ENCODE data around the gene CCDC93. TPM values are rescaled to one million over a fixed set of nuclear protein-coding genes. Genes with fewer than 3 reads are reported as not detected.

The CCDC93 gene
- total RNA-seq, 1 experiment from 2014 or later: 18.7 TPM

DNA sequence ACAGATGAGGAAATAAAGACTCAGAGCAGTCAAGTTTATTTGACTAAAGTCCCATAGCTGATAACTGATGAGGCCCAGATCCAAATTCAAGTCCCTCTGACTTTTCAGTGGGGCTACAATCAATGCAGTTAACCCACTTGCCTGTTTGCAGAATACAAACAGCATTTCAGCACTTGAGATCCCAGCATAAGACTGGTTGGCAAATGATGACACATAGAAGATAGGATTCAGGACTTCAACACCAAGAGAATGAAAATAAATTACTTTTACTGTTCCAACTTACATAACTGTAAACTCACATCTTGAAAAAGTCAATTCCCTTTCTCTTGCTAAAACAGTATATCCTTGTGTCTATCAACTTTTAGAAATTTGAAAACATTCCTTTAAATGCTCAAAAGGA, 61.2 kb downstream of the CCDC93 start:
- BruUV-seq (replicated peaks): no TSS peak
- ATAC-seq (no peak), DNase-seq (ENCODE audit: low read depth, low spot score) (no peak)
- POLR2A ChIA-PET: no interaction called here
- Histone ChIP-seq H3K4me2 (ENCODE audit: low read length) (no peak overlapping the region), H4K20me1 (ENCODE audit: insufficient read depth) (no peaks in the 10 kb centered on the region), H3K27me3 (ENCODE audit: insufficient read depth, low read length) (no peaks in the 10 kb centered on the region), H3K36me3 (ENCODE audit: control insufficient read depth in 1 of 2, insufficient read depth in 2 of 2, low read length in 2 of 2) (peaks cover 20 to 32% of the 10 kb centered on the region in 2 experiments), H3K4me1 (ENCODE audit: control insufficient read depth in 1 of 2, insufficient read depth in 2 of 2, low read length in 2 of 2) (no peaks in the 10 kb centered on the region), H3K9me2 (ENCODE audit: insufficient read depth) (no peaks in the 10 kb centered on the region), H3K79me2 (ENCODE audit: insufficient read depth, low read length) (no peaks in the 10 kb centered on the region), H3K4me3 (replicated peaks in 1 of 2; ENCODE audit: low read depth in 1 of 2, low read length in 2 of 2) (no peak overlapping the region), H3K27ac (ENCODE audit: low read depth, low read length) (no peak overlapping the region), H3K9me3 (ENCODE audit: control insufficient read depth in 1 of 2, insufficient read depth in 1 of 2, low read depth in 1 of 2, low read length in 2 of 2) (no peaks in the 10 kb centered on the region), H2AFZ (ENCODE audit: low read depth, low read length, poor library complexity, severe bottlenecking) (no peak overlapping the region), H3K9ac (ENCODE audit: low read length) (no peak overlapping the region)
- RAD21 ChIA-PET (ENCODE audit: low non-redundant PET in 1 of 2, low total read pairs in 2 of 2, uncharacterized antibody in 2 of 2, unreplicated experiment in 2 of 2): no interaction called here
- intact Hi-C loops (cut with micrococcal nuclease): no loop called here
- TF ChIP-seq EGR1 (IDR thresholded peaks at IDR 0.05; ENCODE audit: low read depth): no peak
- no peak for TF ChIP-seq EZH2 (IDR thresholded peaks at IDR 0.05)
- TF ChIP-seq, protein P1, sequence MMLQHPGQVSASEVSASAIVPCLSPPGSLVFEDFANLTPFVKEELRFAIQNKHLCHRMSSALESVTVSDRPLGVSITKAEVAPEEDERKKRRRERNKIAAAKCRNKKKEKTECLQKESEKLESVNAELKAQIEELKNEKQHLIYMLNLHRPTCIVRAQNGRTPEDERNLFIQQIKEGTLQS (IDR thresholded peaks at IDR 0.05): no peak
- no peak for TF ChIP-seq EZH2phosphoT487 (IDR thresholded peaks at IDR 0.05; ENCODE audit: borderline replicate concordance)
- TF ChIP-seq SRF (IDR thresholded peaks at IDR 0.05; ENCODE audit: low read depth): no peak
- TF ChIP-seq POLR2A (IDR thresholded peaks at IDR 0.05; ENCODE audit: borderline replicate concordance, extremely low read depth, insufficient read depth, insufficient read length): no peak
- TF ChIP-seq TCF7L2 (IDR thresholded peaks at IDR 0.05; ENCODE audit: borderline replicate concordance, extremely low read depth, insufficient read depth, insufficient read length): no peak
- no peak for TF ChIP-seq ELF1 (IDR thresholded peaks at IDR 0.05; ENCODE audit: borderline replicate concordance, low read depth)
- CTCF ChIA-PET: interaction anchor here (1.0 kb wide), 1 partner anchor 51 kb away, joined by 3 read pairs; no protein-coding TSS in a partner anchor

DNA sequence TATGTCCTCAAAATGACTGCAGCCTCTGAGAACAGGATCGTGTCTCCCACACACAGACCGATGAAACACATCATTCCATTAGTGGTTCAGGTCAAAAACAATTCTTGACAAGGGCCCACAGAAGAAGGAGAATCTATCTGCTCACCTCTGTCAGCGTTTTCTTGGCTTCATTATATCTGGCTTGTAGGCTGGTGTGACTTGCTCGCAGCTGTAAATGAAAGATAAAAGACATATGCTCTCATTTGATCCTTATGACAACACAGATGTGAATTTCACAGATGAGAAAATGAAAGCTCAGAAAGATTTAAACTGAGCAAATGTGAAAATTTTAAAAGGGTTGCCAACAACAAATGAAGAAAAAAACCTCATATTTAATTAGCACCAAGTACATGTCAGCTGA, 61.6 kb downstream of the CCDC93 start:
- Histone ChIP-seq H3K4me1 (ENCODE audit: control insufficient read depth in 1 of 2, insufficient read depth in 2 of 2, low read length in 2 of 2) (no peaks in the 10 kb centered on the region), H3K4me3 (replicated peaks in 1 of 2; ENCODE audit: low read depth in 1 of 2, low read length in 2 of 2) (no peak overlapping the region), H3K4me2 (ENCODE audit: low read length) (no peak overlapping the region), H3K9me2 (ENCODE audit: insufficient read depth) (no peaks in the 10 kb centered on the region), H3K9me3 (ENCODE audit: control insufficient read depth in 1 of 2, insufficient read depth in 1 of 2, low read depth in 1 of 2, low read length in 2 of 2) (no peaks in the 10 kb centered on the region), H3K36me3 (ENCODE audit: control insufficient read depth in 1 of 2, insufficient read depth in 2 of 2, low read length in 2 of 2) (peaks cover 21 to 35% of the 10 kb centered on the region in 2 experiments), H3K27me3 (ENCODE audit: insufficient read depth, low read length) (no peaks in the 10 kb centered on the region), H4K20me1 (ENCODE audit: insufficient read depth) (no peaks in the 10 kb centered on the region), H3K79me2 (ENCODE audit: insufficient read depth, low read length) (no peaks in the 10 kb centered on the region), H3K27ac (ENCODE audit: low read depth, low read length) (no peak overlapping the region), H2AFZ (ENCODE audit: low read depth, low read length, poor library complexity, severe bottlenecking) (no peak overlapping the region), H3K9ac (ENCODE audit: low read length) (no peak overlapping the region)
- ChIA-PET POLR2A (no interaction called here), CTCF (interaction anchor here (1.0 kb wide), 1 partner anchor 51 kb away, joined by 3 read pairs; no protein-coding TSS in a partner anchor), RAD21 (ENCODE audit: low non-redundant PET in 1 of 2, low total read pairs in 2 of 2, uncharacterized antibody in 2 of 2, unreplicated experiment in 2 of 2) (no interaction called here)
- no peak for DNase-seq (ENCODE audit: low read depth, low spot score)
- no peak for TF ChIP-seq CBX3 (IDR thresholded peaks at IDR 0.05; ENCODE audit: low read depth)
- no peak for TF ChIP-seq EGR1 (IDR thresholded peaks at IDR 0.05; ENCODE audit: low read depth)
- TF ChIP-seq, protein P2, sequence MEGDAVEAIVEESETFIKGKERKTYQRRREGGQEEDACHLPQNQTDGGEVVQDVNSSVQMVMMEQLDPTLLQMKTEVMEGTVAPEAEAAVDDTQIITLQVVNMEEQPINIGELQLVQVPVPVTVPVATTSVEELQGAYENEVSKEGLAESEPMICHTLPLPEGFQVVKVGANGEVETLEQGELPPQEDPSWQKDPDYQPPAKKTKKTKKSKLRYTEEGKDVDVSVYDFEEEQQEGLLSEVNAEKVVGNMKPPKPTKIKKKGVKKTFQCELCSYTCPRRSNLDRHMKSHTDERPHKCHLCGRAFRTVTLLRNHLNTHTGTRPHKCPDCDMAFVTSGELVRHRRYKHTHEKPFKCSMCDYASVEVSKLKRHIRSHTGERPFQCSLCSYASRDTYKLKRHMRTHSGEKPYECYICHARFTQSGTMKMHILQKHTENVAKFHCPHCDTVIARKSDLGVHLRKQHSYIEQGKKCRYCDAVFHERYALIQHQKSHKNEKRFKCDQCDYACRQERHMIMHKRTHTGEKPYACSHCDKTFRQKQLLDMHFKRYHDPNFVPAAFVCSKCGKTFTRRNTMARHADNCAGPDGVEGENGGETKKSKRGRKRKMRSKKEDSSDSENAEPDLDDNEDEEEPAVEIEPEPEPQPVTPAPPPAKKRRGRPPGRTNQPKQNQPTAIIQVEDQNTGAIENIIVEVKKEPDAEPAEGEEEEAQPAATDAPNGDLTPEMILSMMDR (IDR thresholded peaks at IDR 0.05 in 2 of 3, conservative IDR thresholded peaks at IDR 0.05 in 1 of 3; ENCODE audit: borderline replicate concordance in 1 of 3, insufficient read depth in 1 of 3, low read depth in 2 of 3, low read length in 2 of 3): no peak
- no peak for TF ChIP-seq POLR2A (IDR thresholded peaks at IDR 0.05; ENCODE audit: borderline replicate concordance, extremely low read depth, insufficient read depth, insufficient read length)
- no peak for TF ChIP-seq POLR2AphosphoS5 (IDR thresholded peaks at IDR 0.05; ENCODE audit: low read depth, low read length)
- TF ChIP-seq, protein P3, sequence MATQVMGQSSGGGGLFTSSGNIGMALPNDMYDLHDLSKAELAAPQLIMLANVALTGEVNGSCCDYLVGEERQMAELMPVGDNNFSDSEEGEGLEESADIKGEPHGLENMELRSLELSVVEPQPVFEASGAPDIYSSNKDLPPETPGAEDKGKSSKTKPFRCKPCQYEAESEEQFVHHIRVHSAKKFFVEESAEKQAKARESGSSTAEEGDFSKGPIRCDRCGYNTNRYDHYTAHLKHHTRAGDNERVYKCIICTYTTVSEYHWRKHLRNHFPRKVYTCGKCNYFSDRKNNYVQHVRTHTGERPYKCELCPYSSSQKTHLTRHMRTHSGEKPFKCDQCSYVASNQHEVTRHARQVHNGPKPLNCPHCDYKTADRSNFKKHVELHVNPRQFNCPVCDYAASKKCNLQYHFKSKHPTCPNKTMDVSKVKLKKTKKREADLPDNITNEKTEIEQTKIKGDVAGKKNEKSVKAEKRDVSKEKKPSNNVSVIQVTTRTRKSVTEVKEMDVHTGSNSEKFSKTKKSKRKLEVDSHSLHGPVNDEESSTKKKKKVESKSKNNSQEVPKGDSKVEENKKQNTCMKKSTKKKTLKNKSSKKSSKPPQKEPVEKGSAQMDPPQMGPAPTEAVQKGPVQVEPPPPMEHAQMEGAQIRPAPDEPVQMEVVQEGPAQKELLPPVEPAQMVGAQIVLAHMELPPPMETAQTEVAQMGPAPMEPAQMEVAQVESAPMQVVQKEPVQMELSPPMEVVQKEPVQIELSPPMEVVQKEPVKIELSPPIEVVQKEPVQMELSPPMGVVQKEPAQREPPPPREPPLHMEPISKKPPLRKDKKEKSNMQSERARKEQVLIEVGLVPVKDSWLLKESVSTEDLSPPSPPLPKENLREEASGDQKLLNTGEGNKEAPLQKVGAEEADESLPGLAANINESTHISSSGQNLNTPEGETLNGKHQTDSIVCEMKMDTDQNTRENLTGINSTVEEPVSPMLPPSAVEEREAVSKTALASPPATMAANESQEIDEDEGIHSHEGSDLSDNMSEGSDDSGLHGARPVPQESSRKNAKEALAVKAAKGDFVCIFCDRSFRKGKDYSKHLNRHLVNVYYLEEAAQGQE (IDR thresholded peaks at IDR 0.05; ENCODE audit: low read depth): no peak
- no peak for TF ChIP-seq ZFX (IDR thresholded peaks at IDR 0.05)
- TF ChIP-seq SP1 (IDR thresholded peaks at IDR 0.05; ENCODE audit: low read depth): no peak
- TF ChIP-seq JUND (IDR thresholded peaks at IDR 0.05): no peak
- no peak for TF ChIP-seq CEBPB (IDR thresholded peaks at IDR 0.05; ENCODE audit: low read depth)
- TF ChIP-seq, protein P4, sequence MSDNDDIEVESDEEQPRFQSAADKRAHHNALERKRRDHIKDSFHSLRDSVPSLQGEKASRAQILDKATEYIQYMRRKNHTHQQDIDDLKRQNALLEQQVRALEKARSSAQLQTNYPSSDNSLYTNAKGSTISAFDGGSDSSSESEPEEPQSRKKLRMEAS (IDR thresholded peaks at IDR 0.05): no peak
- intact Hi-C loops (cut with micrococcal nuclease): no loop called here
- no TSS peak for BruUV-seq (replicated peaks)
- no peak for ATAC-seq
